OCI-LY7 (cell line): ENCODE results near the gene MISP. TPM values are rescaled to one million over a fixed set of nuclear protein-coding genes. Genes with fewer than 3 reads are reported as not detected.

ENCODE experiments used
- BruUV-seq: library from RNA; stranded (reverse); fragments of 400-500 nt; replicated peaks from 2 replicates; lab custom pipeline; 2021; lab: Mats Ljungman, UMichigan
- CTCF ChIA-PET: fragments of 300-600 bp; sonication (Branson Sonifier 250); formaldehyde crosslinking; loops from one replicate; lab custom pipeline; 2022; ENCODE audit warnings: antibody characterized with exemption; ENCODE audit not compliant: unreplicated experiment; lab: Charles Lee
- POLR2A ChIA-PET: fragments of 300-600 bp; sonication (Branson Sonifier 250); formaldehyde crosslinking; loops from one replicate; lab custom pipeline; 2022; ENCODE audit warnings: antibody characterized with exemption; lab: Charles Lee
- DNase-seq: peaks from one replicate; pipeline ENCODE4 v3.0.0-alpha.2; 2015; ENCODE audit warnings: low spot score
- H2AFZ ChIP-seq: fragments of 200-600 bp; sonication (generic), shearing (Covaris generic); 2 replicates; pipeline ENCODE4 v1.6.1; 2014; ENCODE audit warnings: mild to moderate bottlenecking, antibody characterized with exemption, low read length, moderate library complexity
- H3K27ac ChIP-seq: fragments of 200-600 bp; sonication (generic); 2 replicates; pipeline ENCODE4 v1.5.1; 2014; ENCODE audit warnings: mixed run types, low read depth, mild to moderate bottlenecking, moderate library complexity, low read length, inconsistent platforms; ENCODE audit not compliant: poor library complexity, severe bottlenecking
- H3K36me3 ChIP-seq: fragments of 200-600 bp; sonication (generic); 2 replicates; pipeline ENCODE4 v1.6.1; 2014; ENCODE audit warnings: mild to moderate bottlenecking, antibody characterized with exemption, low read length, moderate library complexity, mixed read lengths; ENCODE audit not compliant: insufficient read depth
- H3K4me1 ChIP-seq: fragments of 200-600 bp; sonication (generic); 2 replicates; pipeline ENCODE4 v1.5.1; 2014; ENCODE audit warnings: mild to moderate bottlenecking, low read length; ENCODE audit not compliant: insufficient read depth, poor library complexity, severe bottlenecking
- H3K4me2 ChIP-seq: fragments of 200-600 bp; sonication (generic); 2 replicates; pipeline ENCODE4 v1.6.1; 2014; ENCODE audit warnings: mild to moderate bottlenecking, low read length
- H3K4me3 ChIP-seq: fragments of 200-600 bp; sonication (generic); 2 replicates; pipeline ENCODE4 v1.5.1; 2014; ENCODE audit warnings: mild to moderate bottlenecking, low read depth, low read length; ENCODE audit not compliant: poor library complexity, severe bottlenecking
- H3K79me2 ChIP-seq: fragments of 200-600 bp; sonication (generic); 2 replicates; pipeline ENCODE4 v1.6.1; 2016; ENCODE audit warnings: low read depth, mild to moderate bottlenecking, low read length, moderate library complexity, mixed read lengths; ENCODE audit not compliant: insufficient read depth
- H3K9me2 ChIP-seq: fragments of 200-600 bp; sonication (generic); 2 replicates; pipeline ENCODE4 v1.6.1; 2016; ENCODE audit warnings: mild to moderate bottlenecking, low read length, mixed read lengths; ENCODE audit not compliant: insufficient read depth
- H3K9me3 ChIP-seq: fragments of 200-600 bp; sonication (generic); 2 replicates; pipeline ENCODE4 v1.6.1; 2014; ENCODE audit warnings: mild to moderate bottlenecking, mixed run types, low read length, mixed read lengths
- H4K20me1 ChIP-seq: fragments of 200-600 bp; sonication (generic); 2 replicates; pipeline ENCODE4 v1.6.1; 2014; ENCODE audit warnings: mild to moderate bottlenecking, antibody characterized with exemption, low read length, moderate library complexity, mixed read lengths; ENCODE audit not compliant: insufficient read depth
- EZH2phosphoT487 ChIP-seq: fragments of 200-600 bp; sonication (generic); IDR thresholded peaks from 2 replicates; pipeline ENCODE4 v1.6.1; 2018; ENCODE audit warnings: low read depth, borderline replicate concordance, mild to moderate bottlenecking, mixed run types, antibody characterized with exemption, low read length, moderate library complexity, mixed read lengths
- intact Hi-C: fragments of 100-400 bp; cut with micrococcal nuclease; formaldehyde crosslinking; loops from one replicate; pipeline ENCODE4 v1.10.0; 2022; ENCODE audit not compliant: unreplicated experiment
- total RNA-seq, 2 experiments: library from RNA; depleted of rRNA in 1 of 2; stranded (reverse); fragments of >200 nt in 1 of 2; shearing (Covaris generic) in 1 of 2; gene quantifications; 2 replicates each; pipeline ENCODE4 v1.2.3, GENCODE V29; 2014 to 2022
- TF ChIP-seq, protein P1 (sequence below): fragments of 200-600 bp; sonication (generic); conservative IDR thresholded peaks from 2 replicates; pipeline ENCODE4 v1.5.1; 2014; ENCODE audit warnings: mild to moderate bottlenecking, antibody characterized with exemption, low read length, moderate library complexity, mixed read lengths

The MISP gene
- total RNA-seq, 2 experiments from 2014 or later: 0.23 TPM; not detected in 1

DNA sequence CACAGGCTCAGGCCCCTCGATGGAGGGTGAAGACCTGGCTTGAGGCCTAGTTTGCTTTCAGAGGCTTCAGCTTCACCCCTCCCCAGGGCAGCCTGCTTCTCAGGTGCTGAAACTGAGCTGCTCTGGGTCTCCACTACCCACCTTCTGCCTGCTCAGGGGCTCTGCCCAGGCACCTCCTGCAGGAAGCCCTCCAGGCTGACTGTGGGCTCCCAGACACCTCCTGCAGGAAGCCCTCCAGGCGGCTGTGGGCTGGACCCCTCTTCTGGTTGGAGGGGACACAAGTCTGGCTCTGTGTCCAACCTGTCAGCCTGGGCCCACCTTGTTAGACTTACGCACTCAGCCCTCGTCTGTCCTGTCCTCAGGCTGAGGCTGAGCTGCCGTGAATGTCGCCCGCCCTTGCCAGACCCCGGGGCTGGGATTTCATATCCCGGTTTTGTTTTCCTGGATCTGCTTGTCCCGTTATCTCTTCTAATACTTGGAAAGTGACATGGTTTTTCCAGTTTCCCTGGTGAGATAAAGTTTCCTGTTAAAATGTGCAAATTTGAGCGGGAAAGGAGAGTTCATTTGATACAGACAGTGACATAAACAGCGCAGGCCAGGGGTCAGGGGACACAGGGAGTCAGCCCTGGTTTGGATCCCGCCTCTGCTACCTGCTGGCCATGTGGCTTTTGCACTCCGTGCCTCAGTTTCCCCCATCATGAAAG, 20.8 kb upstream of the MISP start:
- Histone ChIP-seq H2AFZ (no peak overlapping the region; the same call in 1 of the 2 replicates), H3K4me3 (no peak overlapping the region), H3K79me2 (no peaks in the 10 kb centered on the region), H3K4me1 (peaks cover 19% of the 10 kb centered on the region), H3K36me3 (no peaks in the 10 kb centered on the region), H3K4me2 (peak overlapping the region; percentile 1; the same call in 1 of the 2 replicates), H4K20me1 (no peaks in the 10 kb centered on the region), H3K9me3 (no peaks in the 10 kb centered on the region), H3K9me2 (no peaks in the 10 kb centered on the region), H3K27ac (peak overlapping the region; percentile 12)
- intact Hi-C loops: loop anchor here (5.0 kb wide), 2 partner anchors 48 to 143 kb away; partner anchors contain the start of gene HCN2
- BruUV-seq: no TSS peak
- ChIA-PET POLR2A (interaction anchor here (0.6 to 0.7 kb wide), 3 partner anchors 52 to 347 kb away, joined by 3 to 6 read pairs (median 5); no protein-coding TSS in a partner anchor), CTCF (interaction anchor here (0.6 kb wide), 1 partner anchor 540 kb away, joined by 5 read pairs; no protein-coding TSS in a partner anchor)
- TF ChIP-seq, protein P1, sequence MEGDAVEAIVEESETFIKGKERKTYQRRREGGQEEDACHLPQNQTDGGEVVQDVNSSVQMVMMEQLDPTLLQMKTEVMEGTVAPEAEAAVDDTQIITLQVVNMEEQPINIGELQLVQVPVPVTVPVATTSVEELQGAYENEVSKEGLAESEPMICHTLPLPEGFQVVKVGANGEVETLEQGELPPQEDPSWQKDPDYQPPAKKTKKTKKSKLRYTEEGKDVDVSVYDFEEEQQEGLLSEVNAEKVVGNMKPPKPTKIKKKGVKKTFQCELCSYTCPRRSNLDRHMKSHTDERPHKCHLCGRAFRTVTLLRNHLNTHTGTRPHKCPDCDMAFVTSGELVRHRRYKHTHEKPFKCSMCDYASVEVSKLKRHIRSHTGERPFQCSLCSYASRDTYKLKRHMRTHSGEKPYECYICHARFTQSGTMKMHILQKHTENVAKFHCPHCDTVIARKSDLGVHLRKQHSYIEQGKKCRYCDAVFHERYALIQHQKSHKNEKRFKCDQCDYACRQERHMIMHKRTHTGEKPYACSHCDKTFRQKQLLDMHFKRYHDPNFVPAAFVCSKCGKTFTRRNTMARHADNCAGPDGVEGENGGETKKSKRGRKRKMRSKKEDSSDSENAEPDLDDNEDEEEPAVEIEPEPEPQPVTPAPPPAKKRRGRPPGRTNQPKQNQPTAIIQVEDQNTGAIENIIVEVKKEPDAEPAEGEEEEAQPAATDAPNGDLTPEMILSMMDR: no peak
- no peak for TF ChIP-seq EZH2phosphoT487
- DNase-seq: no peak

DNA sequence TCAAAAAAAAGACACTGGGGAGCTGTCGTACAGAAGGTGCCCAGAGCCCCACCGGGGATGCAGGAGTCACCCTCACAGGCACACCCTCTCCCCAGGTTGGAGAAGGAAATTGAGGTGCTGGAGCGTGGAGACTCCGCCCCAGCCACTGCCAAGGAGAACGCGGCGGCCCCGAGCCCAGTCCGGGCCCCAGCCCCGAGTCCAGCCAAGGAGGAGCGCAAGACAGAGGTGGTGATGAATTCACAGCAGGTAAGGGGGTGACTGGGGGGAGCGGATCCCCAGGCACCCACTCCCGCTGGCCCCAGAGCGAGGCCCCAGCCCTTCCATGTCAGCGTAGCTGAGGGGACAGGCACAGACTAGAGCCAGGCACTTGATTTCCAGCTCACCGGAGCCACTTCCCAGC, 19.9 kb upstream of the MISP start:
- POLR2A ChIA-PET: no interaction called here
- no peaks in the 10 kb centered on the region for H4K20me1 ChIP-seq
- no peak overlapping the region for H3K4me2 ChIP-seq
- intact Hi-C loops: loop anchor here (5.0 kb wide), 2 partner anchors 49 to 144 kb away; partner anchors contain the start of gene HCN2
- no peaks in the 10 kb centered on the region for H3K36me3 ChIP-seq
- H3K79me2 ChIP-seq: no peaks in the 10 kb centered on the region
- no peak overlapping the region for H3K27ac ChIP-seq
- TF ChIP-seq, protein P1: no peak
- no peak for TF ChIP-seq EZH2phosphoT487
- no peak overlapping the region for H2AFZ ChIP-seq
- BruUV-seq: no TSS peak
- CTCF ChIA-PET: no interaction called here
- peaks cover 19% of the 10 kb centered on the region for H3K4me1 ChIP-seq
- no peaks in the 10 kb centered on the region for H3K9me3 ChIP-seq
- no peak overlapping the region for H3K4me3 ChIP-seq
- DNase-seq: no peak
- no peaks in the 10 kb centered on the region for H3K9me2 ChIP-seq
